Hepatic stellate cell (primary cell): ENCODE measurements around the gene ASMT.
"Not testable (repeated sequence)": the region's sequence is repeated elsewhere in the genome, so short reads cannot be mapped to it uniquely, and the experiment has no call there.

Source experiments
- DNase-seq: peaks from one replicate; pipeline ENCODE4 v3.0.0; 2011; ENCODE audit warnings: low spot score

Gene ASMT

GRCh38 chrX:1614927-1615326 is at the start of gene ASMT:
Gene ASMT, plus strand, starts transcription at chrX:1615059. Its CDS starts 141 bp downstream, at chrX:1615200.
- DNase-seq: no peak

GRCh38 chrX:1574181-1574580 is 40.7 kb upstream of the ASMT start:
- DNase-seq: not testable (repeated sequence)

DNA sequence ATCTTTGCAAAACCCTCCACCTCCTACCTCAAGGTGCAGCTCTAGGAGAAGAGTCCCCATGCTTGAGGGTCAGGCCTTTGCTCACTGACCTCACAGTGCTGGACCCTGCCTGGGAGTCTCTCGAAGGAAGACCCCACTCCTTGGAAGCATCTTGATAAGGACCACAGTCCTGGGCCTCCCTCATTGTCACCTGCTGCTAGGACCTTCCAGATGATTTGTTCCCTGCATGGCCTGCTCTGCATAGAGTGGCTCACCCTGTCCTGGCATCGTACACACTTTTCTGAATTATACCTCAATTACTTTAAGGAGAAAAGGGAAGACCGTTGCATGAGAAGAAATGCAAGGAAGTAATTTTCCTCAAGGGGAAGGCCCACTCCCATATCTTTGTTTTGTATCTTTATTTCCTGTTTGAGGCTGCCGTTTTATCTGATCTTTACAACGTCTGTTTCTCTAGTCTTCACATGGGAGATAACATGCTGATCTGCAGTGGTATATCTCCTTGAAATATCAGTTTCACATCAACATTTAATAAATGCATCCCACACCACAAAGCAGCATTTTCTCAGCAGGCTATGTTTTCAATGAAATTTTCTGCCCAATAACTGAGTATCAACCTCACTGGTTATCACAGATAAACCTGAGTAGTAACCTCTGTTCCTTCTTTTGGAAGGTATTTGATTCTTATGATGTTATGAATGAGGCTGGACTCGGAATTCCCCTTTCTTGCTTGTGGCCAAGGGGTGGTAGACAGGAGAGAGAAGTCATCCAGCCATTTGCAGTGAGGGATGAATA is 38.5 kb upstream of the ASMT start:
- DNase-seq: no peak

DNA sequence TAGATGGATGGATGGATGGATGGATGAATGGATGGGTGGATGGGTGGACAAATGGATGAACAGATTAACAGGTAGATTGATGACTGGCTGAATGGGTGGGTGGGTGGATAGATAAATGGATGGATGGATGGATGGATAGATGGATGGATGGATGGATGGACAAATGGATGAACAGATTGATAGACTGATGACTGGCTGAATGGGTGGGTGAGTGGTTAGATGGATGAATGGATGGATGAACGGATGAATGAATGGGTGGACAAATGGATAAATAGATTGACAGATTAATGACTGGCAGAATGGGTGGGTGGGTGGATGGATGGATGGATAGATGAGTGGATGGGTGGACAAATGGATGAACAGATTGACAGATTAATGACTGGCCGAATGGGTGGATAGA is 37.0 kb upstream of the ASMT start:
- DNase-seq: no peak

- no peak for DNase-seq
These were observed 36.2 kb upstream of the ASMT start for GRCh38 chrX:1578511-1579173.

DNA sequence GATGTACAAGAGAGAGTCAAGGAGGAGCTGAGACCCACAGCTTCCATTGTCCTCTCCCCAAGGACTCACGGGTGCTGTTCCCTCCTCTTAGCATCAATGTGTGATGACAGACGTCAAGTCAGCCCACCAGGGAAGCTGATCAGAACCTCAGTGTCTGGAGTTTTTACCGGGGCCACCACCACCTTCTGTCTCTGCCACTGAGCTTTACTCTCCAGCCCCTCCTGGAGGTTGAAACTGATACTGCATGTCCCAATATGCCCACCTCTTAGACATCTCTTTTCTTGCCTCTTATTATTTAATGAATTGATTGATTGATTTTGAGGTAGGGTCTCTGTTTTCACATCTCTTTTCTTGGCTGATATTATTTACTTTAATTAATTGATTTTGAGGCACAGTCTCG is 33.7 kb upstream of the ASMT start:
- DNase-seq: peak; percentile 54

GRCh38 chrX:1582686-1583437 is 32.0 kb upstream of the ASMT start:
- DNase-seq: no peak

DNA sequence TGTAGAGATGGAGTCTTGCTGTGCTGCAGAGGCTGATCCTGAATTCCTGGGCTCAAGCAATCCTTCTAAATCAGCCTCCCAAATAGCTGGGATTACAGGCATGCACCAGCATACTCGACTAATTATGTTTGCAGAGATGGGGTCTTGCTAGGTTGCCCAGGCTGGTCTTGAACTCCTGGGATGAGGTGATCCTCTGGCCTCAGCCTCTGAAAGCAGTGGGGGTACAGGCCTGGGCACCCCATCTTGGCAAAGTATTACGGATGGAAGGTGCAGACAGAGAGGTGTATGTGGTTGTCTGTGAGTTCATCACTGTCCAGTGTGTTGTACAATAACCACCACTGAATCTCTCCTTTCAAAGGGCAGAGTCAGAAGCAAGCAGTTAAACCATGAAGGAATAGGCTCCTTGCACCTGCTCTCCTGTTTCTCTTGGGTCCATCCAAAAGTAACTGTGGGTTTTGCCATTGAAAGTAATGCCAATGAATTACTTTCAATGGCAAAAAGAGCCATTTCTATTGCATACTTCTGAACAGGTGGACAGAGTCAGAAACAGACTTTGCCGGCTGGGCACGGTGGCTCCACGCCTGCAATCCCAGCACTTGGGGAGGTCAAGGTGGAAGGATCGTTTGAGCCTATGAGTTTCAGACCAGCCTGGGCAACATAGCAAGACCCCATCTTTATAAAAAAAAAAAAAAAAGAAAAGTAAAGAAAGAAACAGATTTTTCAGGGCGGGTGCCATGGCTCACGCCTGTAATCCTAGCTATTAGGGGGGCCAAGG is 30.4 kb upstream of the ASMT start:
- DNase-seq: no peak

GRCh38 chrX:1587161-1587560 is 27.7 kb upstream of the ASMT start:
- DNase-seq: no peak

DNA sequence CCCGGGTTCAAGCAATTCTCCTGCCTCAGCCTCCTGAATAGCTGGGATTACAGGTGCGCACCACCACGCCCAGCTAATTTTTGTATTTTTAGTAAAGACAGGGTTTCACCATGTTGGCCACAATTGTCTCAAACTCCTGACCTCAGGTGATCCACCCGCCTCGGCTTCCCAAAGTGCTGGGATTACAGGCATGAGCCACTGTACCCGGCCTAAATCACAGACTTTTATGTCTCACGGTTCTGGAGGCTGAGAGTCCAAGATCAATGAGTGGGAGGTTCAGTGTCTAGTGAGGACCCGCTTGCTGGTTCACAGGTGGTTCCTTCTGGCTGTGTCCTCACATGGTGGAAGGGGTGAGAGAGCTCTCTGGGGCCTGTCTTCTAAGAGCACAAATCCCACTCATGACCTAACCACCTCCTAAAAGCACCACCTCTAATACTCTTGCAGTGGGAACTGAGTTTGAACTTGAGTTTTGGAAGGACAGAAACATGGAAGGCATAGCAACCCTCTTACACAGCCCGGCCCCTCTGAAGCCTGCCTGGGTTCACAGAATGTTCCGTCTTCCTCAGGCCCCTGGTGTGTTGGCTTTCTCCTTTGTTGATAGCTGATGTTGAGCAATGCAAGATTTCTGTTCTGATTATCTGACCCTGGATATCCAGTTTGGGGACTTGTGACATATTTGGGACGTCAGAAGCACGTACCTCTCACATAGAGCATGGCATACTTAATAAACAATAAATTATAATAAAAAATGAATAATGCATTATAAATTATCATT is 25.3 kb upstream of the ASMT start:
- no peak for DNase-seq

DNA sequence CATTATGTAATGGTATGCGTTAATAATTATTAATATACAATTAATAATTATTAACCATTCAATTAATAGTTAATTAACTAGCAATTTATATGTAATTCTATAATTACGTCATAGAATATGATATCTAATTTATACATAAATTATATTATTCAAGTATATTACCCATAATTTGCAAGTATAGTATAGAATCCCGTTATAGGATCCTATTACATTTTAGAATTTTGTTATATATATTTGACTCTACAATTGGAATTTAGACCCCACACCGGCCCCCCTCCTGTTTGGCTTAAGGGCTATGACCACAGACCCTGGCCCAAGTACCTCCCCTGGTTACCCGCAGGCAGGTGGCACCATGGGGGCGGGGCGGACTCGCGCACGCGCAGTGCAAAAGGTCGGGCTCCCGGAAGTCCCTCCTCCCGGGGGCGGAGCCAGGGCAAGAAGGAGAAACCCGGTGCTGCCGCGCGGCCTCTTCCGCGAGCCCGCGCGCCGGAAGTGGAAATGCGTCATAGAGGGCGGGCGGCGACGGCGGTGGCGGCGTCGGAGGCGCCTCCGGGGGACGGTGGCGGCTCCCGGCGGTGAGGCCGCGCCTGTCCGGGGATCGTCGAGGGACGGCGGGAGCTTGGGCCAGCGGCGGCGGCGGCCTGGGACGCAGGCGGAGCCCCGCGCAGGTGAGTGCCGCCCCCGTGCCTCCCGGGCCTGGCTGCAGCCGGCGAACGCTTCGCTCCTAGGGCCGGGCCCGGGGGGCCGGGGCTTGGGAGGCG is 23.6 kb upstream of the ASMT start, which contains the start of gene AKAP17A:
Gene AKAP17A, plus strand, starts transcription at position 503 of the 761 bp plus-strand sequence. CDS start 1,859 bp downstream, outside the sequence.
- DNase-seq: peak; percentile 94

- DNase-seq: peak; percentile 55
These were observed 22.9 kb upstream of the ASMT start for GRCh38 chrX:1591863-1592469.

DNA sequence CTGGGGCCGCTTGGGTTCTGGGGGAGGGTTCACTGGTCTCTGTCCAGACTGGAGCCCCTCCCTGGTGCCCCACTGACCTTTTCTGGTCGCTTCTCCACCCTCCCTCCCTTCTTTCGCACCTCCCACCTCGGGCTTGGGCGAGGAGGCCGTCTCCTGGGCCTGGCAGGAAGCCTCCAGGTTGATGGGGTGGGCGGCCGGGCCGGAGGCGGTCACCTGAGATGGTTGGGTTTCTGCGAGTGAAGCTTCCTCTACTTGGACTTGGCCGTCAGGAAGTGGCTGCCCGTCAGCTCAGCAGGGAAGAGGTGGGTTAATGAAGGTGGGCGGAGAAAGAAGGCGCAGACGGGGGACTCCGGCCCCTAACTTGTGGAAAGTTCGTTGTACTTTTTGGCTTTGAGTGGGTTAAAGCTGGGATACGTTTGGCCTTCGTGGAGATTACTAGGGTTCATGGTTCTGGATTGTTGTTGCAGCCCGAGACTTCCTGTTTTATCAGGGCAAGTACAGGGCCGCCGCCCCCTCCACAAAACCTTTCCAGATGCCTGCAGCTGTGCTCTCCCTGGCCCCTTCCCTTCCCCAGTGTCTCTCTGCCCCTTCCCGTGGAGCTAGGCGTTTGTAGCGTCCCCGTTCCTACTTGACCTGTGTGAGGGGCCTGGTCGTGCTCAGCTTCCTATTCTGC is 22.3 kb upstream of the ASMT start:
- DNase-seq: peak; percentile 58

- DNase-seq: peak; percentile 36
These were observed 21.3 kb upstream of the ASMT start for GRCh38 chrX:1593286-1594271.

GRCh38 chrX:1595711-1596060 is 19.2 kb upstream of the ASMT start:
- DNase-seq: no peak

- no peak for DNase-seq
These were observed 18.0 kb upstream of the ASMT start for GRCh38 chrX:1596676-1597344.

DNA sequence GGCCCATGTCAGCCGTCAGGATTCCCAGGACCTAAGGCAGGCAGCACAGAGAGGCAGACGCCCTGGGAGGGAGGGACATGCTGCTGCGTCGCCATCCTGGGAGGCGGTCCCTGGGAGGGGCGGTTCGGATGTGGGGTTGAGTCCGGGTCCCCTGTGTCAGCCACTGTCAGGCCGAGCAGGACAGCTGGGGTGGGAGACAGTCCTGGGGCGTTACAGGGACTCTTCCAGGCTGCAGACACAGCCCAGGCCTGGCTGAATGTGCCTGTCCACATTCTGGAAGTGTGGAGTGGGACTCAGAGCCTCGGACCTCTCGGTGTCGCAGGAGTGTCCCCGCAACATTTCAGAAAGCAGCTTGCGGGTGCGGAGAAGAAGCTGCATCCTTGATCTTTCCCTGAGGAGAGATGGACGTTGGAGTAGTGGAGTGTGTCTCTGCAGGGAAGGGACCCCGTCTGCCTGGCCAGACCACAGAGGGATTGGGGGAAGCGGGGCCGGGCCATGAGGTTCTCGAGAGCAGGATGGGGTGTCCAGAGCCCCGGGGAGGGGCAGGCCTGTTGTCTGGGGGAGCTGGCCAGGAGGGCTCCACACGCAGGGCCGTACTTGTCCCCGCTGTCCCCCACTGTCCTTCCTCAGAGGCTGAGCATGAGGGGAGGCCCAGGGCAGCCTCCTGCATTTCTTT is 17.4 kb upstream of the ASMT start:
- no peak for DNase-seq
